ENCODE measurements around the gene SCN1A. TPM values are rescaled to one million over a fixed set of nuclear protein-coding genes. Genes with fewer than 3 reads are reported as not detected.

The SCN1A gene
- polyA plus RNA-seq, 1 of the 3 experiments (the other 2 are of a cell fraction): not detected

- no peaks in the 10 kb centered on the region for H3K27me3 ChIP-seq (ENCODE audit: insufficient read depth)
- no peaks in the 10 kb centered on the region for H3K79me2 ChIP-seq (ENCODE audit: insufficient read depth)
- no peak overlapping the region for H3K4me2 ChIP-seq
- CTCF ChIA-PET: interaction anchor here (1.0 to 1.7 kb wide), 2 partner anchors 17 to 47 kb away, joined by 3 to 8 read pairs; partner anchors contain the start of gene SCN1A
- no peak overlapping the region for H3K4me3 ChIP-seq (ENCODE audit: low read depth in 2 of 2, low read length in 1 of 2)
- H3K36me3 ChIP-seq (replicated peaks in 1 of 2; ENCODE audit: control insufficient read depth in 1 of 2, insufficient read depth in 2 of 2, low read length in 1 of 2): no peaks in the 10 kb centered on the region
- DNase-seq: no peak
- no peaks in the 10 kb centered on the region for H3K9me3 ChIP-seq
- H3K4me1 ChIP-seq (ENCODE audit: control insufficient read depth in 1 of 2, insufficient read depth in 2 of 2, low read depth in 1 of 2, low read length in 1 of 2): peaks cover 0 to 2% of the 10 kb centered on the region in 2 experiments; a peak in 1 of 4 replicates
- no peaks in the 10 kb centered on the region for H3K9me2 ChIP-seq
- no peak overlapping the region for H3K27ac ChIP-seq (ENCODE audit: low read depth in 2 of 2, low read length in 1 of 2)
- 68% methylated on average over 4 of the region's 4 CpGs for WGBS (ENCODE audit: low lambda C conversion rate)
- H3F3A ChIP-seq (replicated peaks; ENCODE audit: insufficient read depth): no peaks in the 10 kb centered on the region
- TF ChIP-seq JUND (IDR thresholded peaks at IDR 0.05) (no peak), CHD2 (IDR thresholded peaks at IDR 0.05; ENCODE audit: low read length, partially characterized antibody) (no peak), MAX (IDR thresholded peaks at IDR 0.05; ENCODE audit: low read depth) (no peak), EZH2phosphoT487 (IDR thresholded peaks at IDR 0.05; ENCODE audit: borderline replicate concordance, low read depth) (no peak), POLR2AphosphoS5 (IDR thresholded peaks at IDR 0.05; ENCODE audit: low read depth, low read length) (no peak), NFIC (IDR thresholded peaks at IDR 0.05; ENCODE audit: borderline replicate concordance) (no peak), CTCF (IDR thresholded peaks at IDR 0.05) (no peak), NRF1 (IDR thresholded peaks at IDR 0.05; ENCODE audit: low read depth, low read length) (no peak), FOXJ3 (CRISPR knock-in tag; IDR thresholded peaks at IDR 0.05) (no peak), USF1 (IDR thresholded peaks at IDR 0.05; ENCODE audit: borderline replicate concordance, low read depth) (no peak), YY1 (IDR thresholded peaks at IDR 0.05; ENCODE audit: low read depth) (no peak), USF2 (IDR thresholded peaks at IDR 0.05; ENCODE audit: borderline replicate concordance, low read depth, low read length) (no peak), RAD21 (IDR thresholded peaks at IDR 0.05; ENCODE audit: low read length) (no peak), RXRA (IDR thresholded peaks at IDR 0.05; ENCODE audit: borderline replicate concordance, low read depth) (no peak), FOSL2 (IDR thresholded peaks at IDR 0.05; ENCODE audit: borderline replicate concordance, low read depth) (no peak), FOXM1 (IDR thresholded peaks at IDR 0.05; ENCODE audit: low read depth) (no peak), PBX3 (IDR thresholded peaks at IDR 0.05) (no peak), SIN3A (IDR thresholded peaks at IDR 0.05; ENCODE audit: borderline replicate concordance, low read depth, low read length) (no peak)
- no peak overlapping the region for H3K9ac ChIP-seq
- H2AFZ ChIP-seq (ENCODE audit: low read depth): peak overlapping the region; percentile 47; the same call in 1 of the 2 replicates
- no peaks in the 10 kb centered on the region for H4K20me1 ChIP-seq (ENCODE audit: insufficient read depth)
- POLR2A ChIA-PET: no interaction called here
These were observed 46.6 kb downstream of the SCN1A start for GRCh38 chr2:166081131-166081632.

Data from SK-N-SH (cell line).